Testis (tissue), 2 donors: ENCODE data around the gene SMURF2.

Experiments
- CTCF ChIP-seq, 3 experiments: fragments of 450-650 bp in 2 of 3; fragments of 200-600 bp in 1 of 3; sonication (generic) in 1 of 3; IDR thresholded peaks; one replicate each; pipeline ENCODE4 v1.5.1; 2016 to 2019; ENCODE audit warnings: antibody characterized with exemption in 3 of 3, mild to moderate bottlenecking in 2 of 3, moderate library complexity in 1 of 3
- POLR2A ChIP-seq: fragments of 450-650 bp; IDR thresholded peaks from one replicate; pipeline ENCODE4 v1.6.1; 2017; ENCODE audit warnings: antibody characterized with exemption, mild to moderate bottlenecking, moderate library complexity

GRCh38 chr17:64533784-64534183 lies 128.3 kb downstream of the SMURF2 start:
- no peak for TF ChIP-seq CTCF (IDR thresholded peaks at IDR 0.05)
- no peak for TF ChIP-seq POLR2A
